HG03064 (cell line): ENCODE results near the gene FAM162A.
"Not testable (repeated sequence)": the region's sequence is repeated elsewhere in the genome, so short reads cannot be mapped to it uniquely, and the experiment has no call there.

Experiments used
- ATAC-seq: cut with Tn5 transposase; IDR thresholded peaks from one replicate; pipeline ENCODE4 v1.9.1; 2021; ENCODE audit warnings: low read depth; ENCODE audit not compliant: unreplicated experiment

FAM162A gene

GRCh38 chr3:122415104-122415744 lies 31.2 kb downstream of the FAM162A start:
- peak; percentile 40 for ATAC-seq

DNA sequence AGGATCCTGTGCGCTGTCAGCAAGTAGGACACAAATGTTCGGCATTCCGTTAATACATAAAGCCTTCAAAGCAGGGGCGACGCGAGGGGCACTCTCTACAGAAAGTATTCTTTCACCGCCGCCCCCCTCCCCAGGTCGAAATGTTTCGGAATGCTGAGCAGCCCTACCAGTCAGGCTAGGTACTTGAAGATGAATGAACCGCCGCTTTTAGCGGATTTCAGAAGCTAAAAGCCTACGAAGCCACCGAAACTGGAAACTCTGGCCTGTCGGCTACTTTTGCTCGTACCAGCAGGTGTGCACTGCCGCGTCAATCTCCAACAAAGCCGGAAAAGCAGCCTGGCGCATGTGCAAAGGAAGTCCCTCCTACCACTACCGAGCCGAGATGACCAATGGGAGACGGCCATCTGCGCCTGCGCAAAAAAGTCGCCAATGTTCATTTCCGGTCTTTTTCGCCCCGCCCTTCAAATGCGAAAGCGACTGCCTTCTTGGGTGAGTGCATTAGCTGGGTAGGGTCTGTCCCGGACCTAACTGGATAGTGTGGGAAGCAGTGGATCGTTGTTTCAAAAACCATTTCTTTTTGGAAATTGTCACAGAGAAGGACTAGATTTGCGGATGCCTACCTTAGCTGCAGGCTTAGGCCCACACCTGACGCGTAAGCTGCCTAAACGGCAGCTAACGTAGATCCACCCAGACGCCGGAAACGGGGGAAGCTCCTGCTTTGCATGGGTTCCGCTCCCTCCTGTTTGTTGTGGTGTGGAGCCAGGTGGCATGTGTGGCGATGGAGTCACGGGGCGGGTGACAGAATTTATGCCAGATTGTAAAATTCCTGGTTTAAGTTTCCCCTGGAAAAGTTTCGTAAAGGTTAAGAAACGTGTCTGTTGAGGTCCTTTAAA lies 32.0 kb downstream of the FAM162A start, which contains the start of gene WDR5B:
WDR5B (minus strand) TSS at position 301 of the 893 bp plus-strand sequence. CDS start 534 bp downstream, outside the sequence.
- peak; percentile 85 for ATAC-seq

DNA sequence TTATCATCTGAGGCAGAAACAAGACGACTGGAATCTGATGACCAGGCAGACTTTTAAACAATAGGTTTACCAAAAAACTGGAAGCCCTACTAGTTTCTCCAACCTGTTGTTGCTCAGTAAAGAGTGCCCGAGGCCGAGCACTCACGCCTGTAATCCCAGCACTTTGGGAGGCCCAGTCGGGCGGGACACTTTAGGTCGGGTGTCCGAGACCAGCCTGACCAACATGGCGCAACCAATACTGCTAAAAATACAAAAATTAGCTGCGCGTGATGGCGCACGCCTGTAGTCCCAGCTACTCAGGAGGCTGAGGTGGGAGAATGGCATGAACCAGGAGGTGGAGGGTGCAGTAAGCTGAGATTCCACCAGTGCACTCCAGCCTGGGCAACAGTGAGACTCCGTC lies 33.0 kb downstream of the FAM162A start:
- no peak for ATAC-seq

GRCh38 chr3:122421101-122421500 lies 37.1 kb downstream of the FAM162A start:
- no peak for ATAC-seq

GRCh38 chr3:122421836-122422235 lies 37.9 kb downstream of the FAM162A start:
- no peak for ATAC-seq

- no peak for ATAC-seq
Measured at GRCh38 chr3:122427857-122428471, 44.0 kb downstream of the FAM162A start.

GRCh38 chr3:122430371-122430770 lies 46.4 kb downstream of the FAM162A start:
- ATAC-seq = no peak

GRCh38 chr3:122435950-122436349 lies 52.0 kb downstream of the FAM162A start:
- no peak for ATAC-seq

DNA sequence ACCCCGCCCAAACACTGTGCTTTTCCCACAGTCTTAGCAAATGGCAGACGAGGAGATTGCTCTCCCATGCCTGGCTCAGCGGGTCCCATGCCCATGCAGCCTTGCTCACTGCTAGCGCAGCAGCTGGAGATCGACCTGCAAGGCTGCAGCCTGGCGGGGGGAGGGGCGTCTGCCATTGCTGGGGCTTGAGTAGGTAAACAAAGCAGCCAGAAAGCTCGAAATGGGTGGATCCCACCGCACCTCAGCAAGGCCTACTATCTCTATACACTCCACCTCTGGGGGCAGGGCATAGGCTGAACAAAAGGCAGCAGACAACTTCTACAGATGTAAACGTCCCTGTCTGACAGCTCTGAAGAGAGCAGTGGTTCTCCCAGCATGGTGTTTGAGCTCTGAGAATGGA lies 59.1 kb downstream of the FAM162A start:
- no peak for ATAC-seq

GRCh38 chr3:122443762-122444490 lies 59.9 kb downstream of the FAM162A start:
- ATAC-seq = not testable (repeated sequence)

- not testable (repeated sequence) for ATAC-seq
Measured at GRCh38 chr3:122444491-122444887, 60.5 kb downstream of the FAM162A start.

- not testable (repeated sequence) for ATAC-seq
Measured at GRCh38 chr3:122448218-122448617, 64.2 kb downstream of the FAM162A start.

DNA sequence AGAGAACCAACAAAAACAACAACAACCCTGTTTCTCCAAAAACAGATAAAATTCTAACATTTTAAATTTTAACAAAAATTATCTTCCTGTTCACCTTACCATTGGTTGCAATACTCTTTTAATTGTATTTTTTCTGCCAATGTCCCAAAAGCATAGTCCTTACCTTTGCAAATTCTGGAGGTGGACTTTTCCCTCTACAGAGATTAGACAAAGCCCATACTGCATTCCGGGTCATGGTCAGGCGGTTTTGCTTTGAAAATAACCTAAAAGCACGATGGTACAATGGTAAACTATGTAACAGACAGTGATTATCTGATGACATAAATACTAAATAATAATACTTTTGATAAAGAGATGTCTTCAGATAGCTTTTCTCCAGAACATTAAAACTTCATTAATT lies 67.4 kb downstream of the FAM162A start:
- no peak for ATAC-seq

DNA sequence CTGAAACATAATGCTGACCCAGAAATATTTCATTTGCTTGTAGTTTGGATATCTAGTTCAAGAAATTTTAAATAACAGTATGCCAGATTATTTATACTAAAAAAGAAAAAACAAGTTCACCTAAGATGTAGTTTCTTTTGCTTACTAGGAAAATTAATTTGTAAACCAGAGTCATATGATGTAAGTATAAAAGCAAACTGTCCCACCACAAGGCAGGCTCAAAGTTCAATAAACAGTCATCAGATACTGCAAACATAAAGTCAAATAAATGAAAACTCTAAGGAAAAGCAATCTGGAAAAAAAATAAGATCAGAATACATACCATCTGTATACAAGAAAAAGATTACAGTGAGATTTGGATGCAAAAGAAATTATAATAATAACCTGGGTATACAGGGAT lies 72.1 kb downstream of the FAM162A start:
- no peak for ATAC-seq

- ATAC-seq = no peak
Measured at GRCh38 chr3:122457706-122458105, 73.7 kb downstream of the FAM162A start.

DNA sequence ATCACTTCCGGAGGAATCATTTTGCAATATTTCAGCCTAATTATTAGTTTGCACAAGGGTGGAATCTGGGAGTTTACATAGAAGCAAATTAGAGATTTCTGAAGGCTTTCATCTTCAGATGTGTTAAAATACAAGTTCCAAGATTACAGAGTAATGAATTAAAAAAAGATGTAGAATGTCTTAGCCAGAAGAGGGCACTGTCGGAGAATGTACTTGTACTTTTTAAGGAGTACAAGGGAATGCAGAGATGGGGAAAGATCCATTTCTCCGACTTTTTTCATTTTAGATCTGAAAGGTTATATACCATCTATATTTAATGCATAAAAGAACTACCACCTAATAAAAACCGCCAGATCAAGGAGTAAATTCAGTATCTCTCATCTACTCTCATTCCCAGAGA lies 75.0 kb downstream of the FAM162A start:
- ATAC-seq = no peak

- no peak for ATAC-seq
Measured at GRCh38 chr3:122461806-122462205, 77.8 kb downstream of the FAM162A start.
